Fibroblast of skin of left quadriceps (primary cell): ENCODE data around the gene BCL7A.

Experiments
- DNase-seq, 2 experiments: peaks; one replicate each; pipeline ENCODE4 v3.0.0-alpha.2; 2013; ENCODE audit warnings: low read depth in 2 of 2

BCL7A gene

GRCh38 chr12:121996945-121997612 lies 24.6 kb upstream of the BCL7A start:
- DNase-seq = no peak

GRCh38 chr12:122001466-122002209 lies 20.0 kb upstream of the BCL7A start:
- no peak for DNase-seq

- DNase-seq = peak; percentile 56 to 57
These were observed 17.8 kb upstream of the BCL7A start for GRCh38 chr12:122003651-122004611.

- no peak for DNase-seq
These were observed 17.0 kb upstream of the BCL7A start for GRCh38 chr12:122004633-122005071.

- no peak for DNase-seq
These were observed 16.4 kb upstream of the BCL7A start for GRCh38 chr12:122005252-122005776.

GRCh38 chr12:122006186-122006926 lies 15.3 kb upstream of the BCL7A start:
- no peak for DNase-seq

GRCh38 chr12:122009741-122010140 lies 11.9 kb upstream of the BCL7A start:
- no peak for DNase-seq

GRCh38 chr12:122012184-122012583 lies 9.5 kb upstream of the BCL7A start:
- DNase-seq = no peak

GRCh38 chr12:122013136-122013535 lies 8.5 kb upstream of the BCL7A start:
- DNase-seq = no peak

GRCh38 chr12:122013791-122014590 lies 7.7 kb upstream of the BCL7A start:
- DNase-seq = no peak

GRCh38 chr12:122014781-122015180 lies 6.9 kb upstream of the BCL7A start:
- DNase-seq = no peak

- no peak for DNase-seq
These were observed 3.2 kb upstream of the BCL7A start for GRCh38 chr12:122018457-122018856.

- DNase-seq = no peak
These were observed 2.7 kb upstream of the BCL7A start for GRCh38 chr12:122018937-122019336.

- DNase-seq = no peak
These were observed 890 bp upstream of the BCL7A start for GRCh38 chr12:122020795-122021192.

- no peak for DNase-seq
These were observed 377 bp upstream of the BCL7A start for GRCh38 chr12:122021193-122021821.

- no peak for DNase-seq
These were observed 982 bp downstream of the BCL7A start for GRCh38 chr12:122022393-122023338.

- DNase-seq = peak in 1 of 2 experiments; percentile 28
These were observed 1.9 kb downstream of the BCL7A start for GRCh38 chr12:122023339-122024131.
